Thyroid gland (tissue), 4 donors: ENCODE results near the gene ZFYVE1.

Source experiments
- CTCF ChIP-seq, 6 experiments: fragments of 200-600 bp in 3 of 6; fragments of 450-650 bp in 3 of 6; sonication (generic) in 3 of 6; IDR thresholded peaks; one replicate each; pipeline ENCODE4 v1.5.1; 2016 to 2019; ENCODE audit warnings: antibody characterized with exemption in 6 of 6, mild to moderate bottlenecking in 2 of 6, inconsistent platforms in 1 of 6, moderate library complexity in 1 of 6
- POLR2A ChIP-seq, 2 donors: fragments of 450-650 bp; IDR thresholded peaks; one replicate each; pipeline ENCODE4 v1.6.1; 2017; ENCODE audit warnings: antibody characterized with exemption in 2 of 2, mild to moderate bottlenecking in 2 of 2, moderate library complexity in 1 of 2

GRCh38 chr14:72965249-72965648, 61.7 kb downstream of the ZFYVE1 start:
- TF ChIP-seq CTCF (IDR thresholded peaks at IDR 0.05), result no peak
- TF ChIP-seq POLR2A (IDR thresholded peaks at IDR 0.05), result no peak
